Pancreas (tissue), 10 donors: Measurements from ENCODE around the gene PTPRM. TPM values are rescaled to one million over a fixed set of nuclear protein-coding genes. Genes with fewer than 3 reads are reported as not detected.

Experiments used
- ATAC-seq, 4 donors: fragments of 200-7000 bp; cut with Tn5 transposase; one replicate each; pipeline versions ENCODE4 v1.8.0 to v1.9.1; 2020; ENCODE audit warnings: mild to moderate bottlenecking in 4 of 4, moderate library complexity in 4 of 4
- DNase-seq, 6 donors: peaks; one replicate each; pipeline ENCODE4 v3.0.0-alpha.2; 2020
- FAIRE-seq: peaks from 2 replicates; lab custom pipeline; 2012; peaks lifted over from hg19 to GRCh38; lab: Jason Lieb, UNC
- H3K27ac ChIP-seq, 4 donors: fragments of 200-600 bp; sonication (generic); 1 replicate in 3 of 4; 2 replicates in 1 of 4; pipeline versions ENCODE4 v1.5.0 to v1.8.0; 2020
- H3K27me3 ChIP-seq, 4 donors: fragments of 200-600 bp; one replicate each; pipeline ENCODE4 v1.8.0; 2021
- H3K36me3 ChIP-seq, 3 donors: fragments of 200-600 bp; sonication (generic) in 1 of 3; one replicate each; pipeline versions ENCODE4 v1.5.0 to v1.8.0; 2020 to 2021
- H3K4me1 ChIP-seq, 3 donors: fragments of 200-600 bp; one replicate each; pipeline ENCODE4 v1.8.0; 2021
- H3K4me3 ChIP-seq, 4 donors: fragments of 200-600 bp; sonication (generic) in 2 of 4; one replicate each; pipeline versions ENCODE4 v1.5.0 to v1.8.0; 2020 to 2021
- H3K9me3 ChIP-seq, 4 donors: fragments of 200-600 bp; one replicate each; pipeline ENCODE4 v1.8.0; 2021
- WGBS, 2 donors: extraction: QIAGEN DNeasy Blood & Tissue Kit; methylation state at CpG; one replicate each; pipeline ENCODE4 v1.1.7; 2013; 5-methylcytosine and 5-hydroxymethylcytosine counted together
- intact Hi-C, 3 donors: fragments of 100-400 bp; cut with DNase I; formaldehyde crosslinking; loops; one replicate each; pipeline versions ENCODE4 v1.11.1 to v1.14.2; 2022
- polyA plus RNA-seq, 2 donors: library from polyadenylated mRNA; stranded (reverse); fragments of 200-250 nt; gene quantifications; one replicate each; pipeline ENCODE4 v1.2.3, GENCODE V29; 2013
- total RNA-seq, 6 donors: library from RNA; stranded (reverse); fragmentation: NEBNext Ultra II Directional in 4 of 6; extraction: Animal tissue kit (Norgen Biotek cat#: 25700) in 4 of 6; gene quantifications; one replicate each; pipeline versions ENCODE4 v1.2.1 to v1.2.4, GENCODE V29; 2021 to 2023
- TF ChIP-seq, protein P1 (sequence below), 4 donors: fragments of 200-600 bp; sonication (generic) in 3 of 4; IDR thresholded peaks; one replicate each; pipeline versions ENCODE4 v1.5.0 to v1.8.0; 2021; ENCODE audit warnings: antibody characterized with exemption in 4 of 4
- donor health status: healthy with polysubstance abuse.
- donor health status: DM: no; HTN: no; CAD: no; lungs with moderate emphysema.
- donor health status: DM: no; HTN: no; CAD: no.
- donor health status: control.
- donor health status: control.
- donor health status: Bipolar disorder and iron deficiency.
- donor health status: DM: yes; HTN: yes; CAD: no.
- donor health status: DM: no; HTN: no; CAD: no.
- donor health status: DM: no; HTN: no; CAD: no.
- donor health status: DM: yes; HTN: yes; CAD: no.

Gene PTPRM
- total and polyA plus RNA-seq, 8 donors, result 14.5 to 50.7 (median 19.7) TPM

- intact Hi-C loops, result no loop called here
- ATAC-seq (no peak), DNase-seq (no peak), FAIRE-seq (no peak)
- no peak overlapping the region for H3K4me3 ChIP-seq
- WGBS, 2 donors, result 74 to 79% methylated on average over 5 of the region's 5 CpGs
- H3K36me3 ChIP-seq, result no peaks in the 10 kb centered on the region
- no peaks in the 10 kb centered on the region for H3K4me1 ChIP-seq
- H3K27me3 ChIP-seq, result no peaks in the 10 kb centered on the region
- H3K9me3 ChIP-seq, result no peaks in the 10 kb centered on the region
- TF ChIP-seq, protein P1, sequence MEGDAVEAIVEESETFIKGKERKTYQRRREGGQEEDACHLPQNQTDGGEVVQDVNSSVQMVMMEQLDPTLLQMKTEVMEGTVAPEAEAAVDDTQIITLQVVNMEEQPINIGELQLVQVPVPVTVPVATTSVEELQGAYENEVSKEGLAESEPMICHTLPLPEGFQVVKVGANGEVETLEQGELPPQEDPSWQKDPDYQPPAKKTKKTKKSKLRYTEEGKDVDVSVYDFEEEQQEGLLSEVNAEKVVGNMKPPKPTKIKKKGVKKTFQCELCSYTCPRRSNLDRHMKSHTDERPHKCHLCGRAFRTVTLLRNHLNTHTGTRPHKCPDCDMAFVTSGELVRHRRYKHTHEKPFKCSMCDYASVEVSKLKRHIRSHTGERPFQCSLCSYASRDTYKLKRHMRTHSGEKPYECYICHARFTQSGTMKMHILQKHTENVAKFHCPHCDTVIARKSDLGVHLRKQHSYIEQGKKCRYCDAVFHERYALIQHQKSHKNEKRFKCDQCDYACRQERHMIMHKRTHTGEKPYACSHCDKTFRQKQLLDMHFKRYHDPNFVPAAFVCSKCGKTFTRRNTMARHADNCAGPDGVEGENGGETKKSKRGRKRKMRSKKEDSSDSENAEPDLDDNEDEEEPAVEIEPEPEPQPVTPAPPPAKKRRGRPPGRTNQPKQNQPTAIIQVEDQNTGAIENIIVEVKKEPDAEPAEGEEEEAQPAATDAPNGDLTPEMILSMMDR (IDR thresholded peaks at IDR 0.05), result no peak
- no peak overlapping the region for H3K27ac ChIP-seq
These were observed 25.3 kb upstream of the PTPRM start for GRCh38 chr18:7541835-7542234.

GRCh38 chr18:7544686-7545085 lies 22.4 kb upstream of the PTPRM start:
- DNase-seq (no peak), ATAC-seq (no peak), FAIRE-seq (no peak)
- Histone ChIP-seq H3K4me3 (no peak overlapping the region), H3K36me3 (no peaks in the 10 kb centered on the region), H3K27me3 (no peaks in the 10 kb centered on the region), H3K4me1 (no peaks in the 10 kb centered on the region), H3K9me3 (no peaks in the 10 kb centered on the region), H3K27ac (no peak overlapping the region)
- intact Hi-C loops, result no loop called here
- TF ChIP-seq, protein P1 (IDR thresholded peaks at IDR 0.05), result no peak
- WGBS, 2 donors, result 89 to 96% methylated on average over 1 of the region's 1 CpG

DNA sequence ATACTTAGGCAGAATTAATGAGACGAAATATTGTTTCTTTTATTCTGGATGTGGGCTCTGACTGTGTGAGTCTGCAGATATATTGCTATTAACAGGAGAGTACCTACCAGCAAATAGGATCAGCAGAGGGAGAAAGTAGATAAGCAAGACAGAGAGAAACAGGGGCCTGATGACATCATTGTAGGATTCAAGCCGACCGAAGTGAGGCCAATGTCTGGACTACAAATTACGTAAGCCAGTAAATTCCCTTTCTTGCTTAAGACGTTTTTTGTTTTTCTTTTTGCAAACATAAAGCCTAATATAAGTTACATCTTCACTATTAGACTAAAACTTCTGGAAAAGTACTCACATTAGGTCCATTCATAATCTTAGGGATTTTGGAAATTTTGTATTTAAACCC lies 21.4 kb upstream of the PTPRM start:
- DNase-seq, result no peak
- TF ChIP-seq, protein P1 (IDR thresholded peaks at IDR 0.05), result no peak
- H3K27ac ChIP-seq, result no peak overlapping the region
- H3K27me3 ChIP-seq, result no peaks in the 10 kb centered on the region
- H3K4me1 ChIP-seq, result no peaks in the 10 kb centered on the region
- no peak overlapping the region for H3K4me3 ChIP-seq
- WGBS, 2 donors, result 64 to 78% methylated on average over 5 of the region's 5 CpGs
- no peak for FAIRE-seq
- no peaks in the 10 kb centered on the region for H3K36me3 ChIP-seq
- no peaks in the 10 kb centered on the region for H3K9me3 ChIP-seq
- ATAC-seq, result no peak
- intact Hi-C loops, result no loop called here

GRCh38 chr18:7548221-7548620 lies 18.9 kb upstream of the PTPRM start:
- Histone ChIP-seq H3K36me3 (no peaks in the 10 kb centered on the region), H3K27ac (no peak overlapping the region), H3K4me1 (no peaks in the 10 kb centered on the region), H3K27me3 (no peaks in the 10 kb centered on the region), H3K9me3 (no peaks in the 10 kb centered on the region), H3K4me3 (no peak overlapping the region)
- ATAC-seq (no peak), FAIRE-seq (no peak), DNase-seq (no peak)
- WGBS, 2 donors, result 86 to 90% methylated on average over 11 of the region's 11 CpGs
- TF ChIP-seq, protein P1 (IDR thresholded peaks at IDR 0.05), result no peak
- intact Hi-C loops, result no loop called here

GRCh38 chr18:7548721-7549120 lies 18.4 kb upstream of the PTPRM start:
- H3K27me3 ChIP-seq, result no peaks in the 10 kb centered on the region
- ATAC-seq, result no peak
- 78 to 82% methylated on average over 3 of the region's 3 CpGs for WGBS, 2 donors
- TF ChIP-seq, protein P1 (IDR thresholded peaks at IDR 0.05), result no peak
- H3K36me3 ChIP-seq, result no peaks in the 10 kb centered on the region
- FAIRE-seq, result no peak
- intact Hi-C loops, result no loop called here
- no peak overlapping the region for H3K27ac ChIP-seq
- H3K9me3 ChIP-seq, result no peaks in the 10 kb centered on the region
- no peaks in the 10 kb centered on the region for H3K4me1 ChIP-seq
- no peak for DNase-seq
- H3K4me3 ChIP-seq, result no peak overlapping the region
